ENCODE data around the gene PPP1R3F. TPM values are rescaled to one million over a fixed set of nuclear protein-coding genes. Genes with fewer than 3 reads are reported as not detected.

PPP1R3F gene
- total and polyA plus RNA-seq, 9 of the 15 experiments (the other 6 are each of a cell fraction or from before 2014, with no cell fraction given), result 0.03 to 0.91 (median 0.43) TPM; not detected in 1

GRCh38 chrX:49278081-49278480, 8.5 kb downstream of the PPP1R3F start (continued):
- TF ChIP-seq CHD7 (IDR thresholded peaks at IDR 0.05; ENCODE audit: low read depth, low read length) (no peak), NR0B1 (IDR thresholded peaks at IDR 0.05; ENCODE audit: partially characterized antibody) (no peak), ZNF407 (IDR thresholded peaks at IDR 0.05; ENCODE audit: low read depth) (no peak), TCF3 (CRISPR knock-in tag; IDR thresholded peaks at IDR 0.05) (no peak), BMI1 (IDR thresholded peaks at IDR 0.05; ENCODE audit: low read length) (no peak)

All from K562 (cell line).